Measurements from ENCODE around the gene RBMS1.
"Not testable (repeated sequence)": the region's sequence is repeated elsewhere in the genome, so short reads cannot be mapped to it uniquely, and the experiment has no call there.

RBMS1 gene

GRCh38 chr2:160488289-160488688 lies 5.3 kb downstream of the RBMS1 start:
- H3K27ac Mint-ChIP-seq, DNase-seq, H3K9me3 Mint-ChIP-seq, H3K27me3 Mint-ChIP-seq, ATAC-seq: not testable (repeated sequence)
- Mint-ChIP-seq H3K4me3 (peak overlapping the region in 1 of 2 donors; percentile 21), H3K4me1 (peaks cover 68% of the 10 kb centered on the region)

- no peaks in the 10 kb centered on the region for H3K9me3 Mint-ChIP-seq
- ATAC-seq (no peak), DNase-seq (no peak)
- no peak overlapping the region for H3K4me3 Mint-ChIP-seq
- no peaks in the 10 kb centered on the region for H3K27me3 Mint-ChIP-seq
- peaks cover 75% of the 10 kb centered on the region for H3K4me1 Mint-ChIP-seq
- H3K27ac Mint-ChIP-seq = no peak overlapping the region
Measured at GRCh38 chr2:160486341-160486740, 7.3 kb downstream of the RBMS1 start.

GRCh38 chr2:160484859-160485520 lies 8.6 kb downstream of the RBMS1 start:
- H3K27me3 Mint-ChIP-seq = no peaks in the 10 kb centered on the region
- peak; percentile 67 for ATAC-seq
- no peaks in the 10 kb centered on the region for H3K9me3 Mint-ChIP-seq
- peaks cover 69% of the 10 kb centered on the region for H3K4me1 Mint-ChIP-seq
- H3K4me3 Mint-ChIP-seq = peak overlapping the region; percentile 76 to 77
- peak; percentile 36 to 38 for DNase-seq
- H3K27ac Mint-ChIP-seq = peak overlapping the region; percentile 76 to 89

- DNase-seq (no peak), ATAC-seq (peak; percentile 91)
- Mint-ChIP-seq H3K27me3 (no peaks in the 10 kb centered on the region), H3K27ac (peak overlapping the region in 1 of 2 donors; percentile 83), H3K9me3 (no peaks in the 10 kb centered on the region), H3K4me1 (peaks cover 73% of the 10 kb centered on the region), H3K4me3 (peak overlapping the region; percentile 60 to 62)
Measured at GRCh38 chr2:160482673-160483072, 10.9 kb downstream of the RBMS1 start.

- Mint-ChIP-seq H3K27me3 (no peaks in the 10 kb centered on the region), H3K27ac (no peak overlapping the region), H3K4me3 (no peak overlapping the region), H3K4me1 (peaks cover 50% of the 10 kb centered on the region), H3K9me3 (no peaks in the 10 kb centered on the region)
- DNase-seq (no peak), ATAC-seq (no peak)
Measured at GRCh38 chr2:160479269-160479668, 14.3 kb downstream of the RBMS1 start.

- DNase-seq (no peak), ATAC-seq (no peak)
- H3K4me3 Mint-ChIP-seq = no peak overlapping the region
- no peak overlapping the region for H3K27ac Mint-ChIP-seq
- peaks cover 46% of the 10 kb centered on the region for H3K4me1 Mint-ChIP-seq
- no peaks in the 10 kb centered on the region for H3K9me3 Mint-ChIP-seq
- H3K27me3 Mint-ChIP-seq = no peaks in the 10 kb centered on the region
Measured at GRCh38 chr2:160478660-160479059, 14.9 kb downstream of the RBMS1 start.

GRCh38 chr2:160477032-160477431 lies 16.6 kb downstream of the RBMS1 start:
- DNase-seq (no peak), ATAC-seq (no peak)
- Mint-ChIP-seq H3K9me3 (no peaks in the 10 kb centered on the region), H3K27ac (no peak overlapping the region), H3K27me3 (no peaks in the 10 kb centered on the region), H3K4me3 (no peak overlapping the region), H3K4me1 (peaks cover 41% of the 10 kb centered on the region)

GRCh38 chr2:160474891-160475787 lies 18.5 kb downstream of the RBMS1 start:
- H3K9me3 Mint-ChIP-seq = no peaks in the 10 kb centered on the region
- H3K4me1 Mint-ChIP-seq = peaks cover 42% of the 10 kb centered on the region
- H3K27me3 Mint-ChIP-seq = no peaks in the 10 kb centered on the region
- no peak overlapping the region for H3K27ac Mint-ChIP-seq
- DNase-seq (no peak), ATAC-seq (no peak)
- H3K4me3 Mint-ChIP-seq = peak overlapping the region in 1 of 2 donors; percentile 8

GRCh38 chr2:160474319-160474645 lies 19.3 kb downstream of the RBMS1 start:
- no peaks in the 10 kb centered on the region for H3K9me3 Mint-ChIP-seq
- ATAC-seq (no peak), DNase-seq (no peak)
- H3K4me1 Mint-ChIP-seq = peaks cover 43% of the 10 kb centered on the region
- peak overlapping the region in 1 of 2 donors; percentile 57 for H3K27ac Mint-ChIP-seq
- no peak overlapping the region for H3K4me3 Mint-ChIP-seq
- H3K27me3 Mint-ChIP-seq = no peaks in the 10 kb centered on the region

GRCh38 chr2:160473468-160474318 lies 19.9 kb downstream of the RBMS1 start:
- Mint-ChIP-seq H3K9me3 (no peaks in the 10 kb centered on the region), H3K27ac (peak overlapping the region in 1 of 2 donors; percentile 95), H3K4me3 (no peak overlapping the region), H3K4me1 (peaks cover 43% of the 10 kb centered on the region), H3K27me3 (no peaks in the 10 kb centered on the region)
- DNase-seq (no peak), ATAC-seq (no peak)

GRCh38 chr2:160472839-160473251 lies 20.8 kb downstream of the RBMS1 start:
- no peaks in the 10 kb centered on the region for H3K9me3 Mint-ChIP-seq
- H3K4me1 Mint-ChIP-seq = peaks cover 34% of the 10 kb centered on the region
- H3K27ac Mint-ChIP-seq = peak overlapping the region in 1 of 2 donors; percentile 90
- no peaks in the 10 kb centered on the region for H3K27me3 Mint-ChIP-seq
- DNase-seq (no peak), ATAC-seq (peak; percentile 69)
- no peak overlapping the region for H3K4me3 Mint-ChIP-seq

- ATAC-seq = no peak
- Mint-ChIP-seq H3K9me3 (no peaks in the 10 kb centered on the region), H3K27ac (peak overlapping the region in 1 of 2 donors; percentile 83), H3K4me3 (no peak overlapping the region), H3K4me1 (peaks cover 38% of the 10 kb centered on the region), H3K27me3 (no peaks in the 10 kb centered on the region)
- DNase-seq = no peak
Measured at GRCh38 chr2:160471950-160472349, 21.7 kb downstream of the RBMS1 start.

GRCh38 chr2:160469621-160470204 lies 23.9 kb downstream of the RBMS1 start:
- Mint-ChIP-seq H3K4me1 (peaks cover 57% of the 10 kb centered on the region), H3K27me3 (no peaks in the 10 kb centered on the region), H3K4me3 (no peak overlapping the region), H3K9me3 (no peaks in the 10 kb centered on the region), H3K27ac (no peak overlapping the region)
- no peak for DNase-seq
- ATAC-seq = no peak

- no peaks in the 10 kb centered on the region for H3K9me3 Mint-ChIP-seq
- no peak overlapping the region for H3K4me3 Mint-ChIP-seq
- no peak for DNase-seq
- H3K27ac Mint-ChIP-seq = no peak overlapping the region
- H3K4me1 Mint-ChIP-seq = peaks cover 58% of the 10 kb centered on the region
- H3K27me3 Mint-ChIP-seq = no peaks in the 10 kb centered on the region
- no peak for ATAC-seq
Measured at GRCh38 chr2:160469164-160469563, 24.4 kb downstream of the RBMS1 start.

GRCh38 chr2:160467086-160467485 lies 26.5 kb downstream of the RBMS1 start:
- ATAC-seq = no peak
- no peaks in the 10 kb centered on the region for H3K27me3 Mint-ChIP-seq
- H3K4me1 Mint-ChIP-seq = peaks cover 69% of the 10 kb centered on the region
- no peak overlapping the region for H3K4me3 Mint-ChIP-seq
- DNase-seq = no peak
- no peak overlapping the region for H3K27ac Mint-ChIP-seq
- no peaks in the 10 kb centered on the region for H3K9me3 Mint-ChIP-seq

All from stimulated activated naive CD8-positive, alpha-beta T cell treated with anti-CD3 and anti-CD28 coated beads, Interleukin-15, amount 100 ng/mL, for 72 hours (primary cell).